ENCODE results near the gene SV2B.
"Not testable (repeated sequence)": the region's sequence is repeated elsewhere in the genome, so short reads cannot be mapped to it uniquely, and the experiment has no call there.

DNA sequence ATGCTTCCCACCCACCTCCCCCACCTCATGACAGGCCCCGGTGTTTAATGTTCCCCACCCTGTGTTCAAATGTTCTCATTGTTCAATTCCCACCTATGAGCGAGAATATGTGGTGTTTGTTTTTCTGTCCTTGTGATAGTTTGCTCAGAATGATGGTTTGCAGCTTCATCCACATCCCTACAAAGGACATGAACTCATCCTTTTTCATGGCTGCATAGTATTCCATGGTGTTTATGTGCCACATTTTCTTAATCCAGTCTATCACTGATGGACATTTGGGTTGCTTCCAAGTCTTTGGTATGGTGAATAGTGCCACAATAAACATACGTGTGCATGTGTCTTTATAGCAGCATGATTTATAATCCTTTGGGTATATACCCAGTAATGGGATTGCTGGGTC is 244.9 kb downstream of the SV2B start:
- TF ChIP-seq, protein P1, sequence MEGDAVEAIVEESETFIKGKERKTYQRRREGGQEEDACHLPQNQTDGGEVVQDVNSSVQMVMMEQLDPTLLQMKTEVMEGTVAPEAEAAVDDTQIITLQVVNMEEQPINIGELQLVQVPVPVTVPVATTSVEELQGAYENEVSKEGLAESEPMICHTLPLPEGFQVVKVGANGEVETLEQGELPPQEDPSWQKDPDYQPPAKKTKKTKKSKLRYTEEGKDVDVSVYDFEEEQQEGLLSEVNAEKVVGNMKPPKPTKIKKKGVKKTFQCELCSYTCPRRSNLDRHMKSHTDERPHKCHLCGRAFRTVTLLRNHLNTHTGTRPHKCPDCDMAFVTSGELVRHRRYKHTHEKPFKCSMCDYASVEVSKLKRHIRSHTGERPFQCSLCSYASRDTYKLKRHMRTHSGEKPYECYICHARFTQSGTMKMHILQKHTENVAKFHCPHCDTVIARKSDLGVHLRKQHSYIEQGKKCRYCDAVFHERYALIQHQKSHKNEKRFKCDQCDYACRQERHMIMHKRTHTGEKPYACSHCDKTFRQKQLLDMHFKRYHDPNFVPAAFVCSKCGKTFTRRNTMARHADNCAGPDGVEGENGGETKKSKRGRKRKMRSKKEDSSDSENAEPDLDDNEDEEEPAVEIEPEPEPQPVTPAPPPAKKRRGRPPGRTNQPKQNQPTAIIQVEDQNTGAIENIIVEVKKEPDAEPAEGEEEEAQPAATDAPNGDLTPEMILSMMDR (conservative IDR thresholded peaks at IDR 0.05 in 1 of 2, IDR thresholded peaks at IDR 0.05 in 1 of 2; ENCODE audit: low read depth in 1 of 2, low read length in 2 of 2): not testable (repeated sequence)
- TF ChIP-seq EZH2 (IDR thresholded peaks at IDR 0.05; ENCODE audit: low read length, missing control alignments): not testable (repeated sequence)
